K562 (cell line): ENCODE data around the gene DYNLT2B. TPM values are rescaled to one million over a fixed set of nuclear protein-coding genes. Genes with fewer than 3 reads are reported as not detected.
A peak's percentile ranks its signal among the peaks of the same experiment; 100 is the strongest.

Source experiments
- ATAC-seq: fragments of 200-7000 bp; cut with Tn5 transposase; 3 replicates; pipeline ENCODE4 v1.9.1; 2020; ENCODE audit warnings: moderate library complexity
- BruUV-seq: library from RNA; stranded (reverse); fragments of 400-500 nt; replicated peaks from 2 replicates; lab custom pipeline; 2021; lab: Mats Ljungman, UMichigan
- CTCF ChIA-PET: fragments of 300-600 bp; formaldehyde crosslinking; extraction: SDS; loops from one replicate; lab custom pipeline; 2021; ENCODE audit warnings: low intra/inter-chr PET ratio; lab: Yijun Ruan, JAX
- POLR2A ChIA-PET: fragments of 300-600, 350-650 bp; sonication (Branson Sonifier 250); formaldehyde crosslinking; extraction: SDS; loops from one replicate; lab custom pipeline; 2021; ENCODE audit warnings: antibody characterized with exemption, inconsistent platforms; lab: Yijun Ruan, JAX
- DNase-seq, 4 experiments: peaks; one replicate each; pipeline versions ENCODE4 v3.0.0 to v3.0.0-alpha.2; 2011 to 2018; ENCODE audit warnings: low spot score in 3 of 4, mixed read lengths in 3 of 4; ENCODE audit errors: extremely low read depth in 1 of 4
- FAIRE-seq: peaks from 2 replicates; lab custom pipeline; 2011; peaks lifted over from hg19 to GRCh38; lab: Jason Lieb, UNC
- H2AFZ ChIP-seq: 2 replicates; pipeline ENCODE4 v1.6.0; 2011; ENCODE audit warnings: low read depth, low read length, control low read depth, inconsistent platforms
- H3K27ac ChIP-seq: fragments of 200-600 bp; 3 replicates; pipeline ENCODE4 v1.8.0; 2011; ENCODE audit warnings: low read depth, mild to moderate bottlenecking, control low read depth, inconsistent platforms, low read length, moderate library complexity, mixed read lengths; ENCODE audit errors: extremely low read depth
- H3K27me3 ChIP-seq, 2 experiments: fragments of 300-600 bp in 1 of 2; 2 replicates in 1 of 2; 3 replicates in 1 of 2; pipeline versions ENCODE4 v1.6.0 to v1.8.0; 2011; ENCODE audit warnings: inconsistent platforms in 2 of 2, low read length in 2 of 2, mild to moderate bottlenecking in 1 of 2, mixed read lengths in 1 of 2, moderate library complexity in 1 of 2; ENCODE audit not compliant: control insufficient read depth in 2 of 2, insufficient read depth in 2 of 2
- H3K36me3 ChIP-seq: fragments of 300-600 bp; 3 replicates; pipeline ENCODE4 v1.8.0; 2011; ENCODE audit warnings: mild to moderate bottlenecking, low read length, inconsistent platforms; ENCODE audit not compliant: control insufficient read depth, insufficient read depth
- H3K4me1 ChIP-seq, 2 experiments: fragments of 200-600 bp in 1 of 2; replicated peaks in 1 of 2; 2 replicates in 1 of 2; 3 replicates in 1 of 2; pipeline versions ENCODE4 v1.5.1 to v1.8.0; 2011; ENCODE audit warnings: inconsistent platforms in 2 of 2, low read length in 2 of 2, mild to moderate bottlenecking in 1 of 2, mixed read lengths in 1 of 2, moderate library complexity in 1 of 2; ENCODE audit not compliant: control insufficient read depth in 2 of 2, insufficient read depth in 2 of 2
- H3K4me2 ChIP-seq: 2 replicates; pipeline ENCODE4 v1.6.1; 2011; ENCODE audit warnings: low read length, control low read depth, inconsistent platforms, mixed read lengths; ENCODE audit not compliant: insufficient read depth
- H3K4me3 ChIP-seq: fragments of 200-600 bp; sonication (generic), shearing (Covaris generic); 2 replicates; pipeline ENCODE4 v1.5.1; 2016; ENCODE audit warnings: control low read depth, inconsistent platforms
- H3K79me2 ChIP-seq: fragments of 200-600 bp; 3 replicates; pipeline ENCODE4 v1.8.0; 2011; ENCODE audit warnings: low read length, inconsistent platforms; ENCODE audit not compliant: control insufficient read depth, insufficient read depth
- H3K9ac ChIP-seq, 2 experiments: 2 replicates each; pipeline versions ENCODE4 v1.6.0 to v1.6.1; 2011; ENCODE audit warnings: low read depth in 2 of 2, low read length in 2 of 2, control low read depth in 1 of 2, inconsistent platforms in 1 of 2, mild to moderate bottlenecking in 1 of 2, mixed read lengths in 1 of 2; ENCODE audit not compliant: insufficient read depth in 1 of 2
- H3K9me1 ChIP-seq: one replicate; pipeline ENCODE4 v1.6.0; 2011; ENCODE audit warnings: inconsistent platforms, mild to moderate bottlenecking, low read length, moderate library complexity; ENCODE audit not compliant: control insufficient read depth, insufficient read depth
- H3K9me3 ChIP-seq: replicated peaks from 2 replicates; pipeline ENCODE4 v1.5.1; 2011; ENCODE audit warnings: low read depth, low read length, inconsistent platforms; ENCODE audit not compliant: control insufficient read depth, insufficient read depth
- H4K20me1 ChIP-seq: replicated peaks from 2 replicates; pipeline ENCODE4 v1.6.1; 2011; ENCODE audit warnings: low read length, inconsistent platforms, mixed read lengths; ENCODE audit not compliant: control insufficient read depth, insufficient read depth
- CCNT2 ChIP-seq: IDR thresholded peaks from 2 replicates; pipeline ENCODE4 v1.6.1; 2011; ENCODE audit warnings: borderline replicate concordance, low read depth, mild to moderate bottlenecking, moderate library complexity, mixed read lengths, low read length; ENCODE audit not compliant: insufficient read length; ENCODE audit errors: extremely low read depth
- ETV6 ChIP-seq, 3 experiments: fragments of 150-350 bp in 1 of 3; sonication (generic) in 1 of 3; formaldehyde crosslinking in 1 of 3; IDR thresholded peaks; 2 replicates each; pipeline versions ENCODE4 v1.6.1 to v1.8.0; 2014 to 2022; ENCODE audit warnings: borderline replicate concordance in 2 of 3, low read depth in 2 of 3, antibody characterized with exemption in 1 of 3, low read length in 1 of 3, mild to moderate bottlenecking in 1 of 3, missing genetic modification reagents in 1 of 3
- EZH2 ChIP-seq: IDR thresholded peaks from 2 replicates; pipeline ENCODE4 v1.6.1; 2012; ENCODE audit warnings: low read depth, mild to moderate bottlenecking, inconsistent platforms, low read length, borderline replicate concordance
- GTF2A2 ChIP-seq: IDR thresholded peaks from 2 replicates; pipeline ENCODE4 v1.6.1; 2016; ENCODE audit warnings: mild to moderate bottlenecking, missing genetic modification characterization, missing compliant biosample characterization
- HDAC3 ChIP-seq: fragments of 450-650 bp; IDR thresholded peaks from 2 replicates; pipeline ENCODE4 v1.6.1; 2018; ENCODE audit warnings: borderline replicate concordance, mild to moderate bottlenecking, moderate library complexity; ENCODE audit not compliant: partially characterized antibody
- HDGF ChIP-seq: fragments of 450-650 bp; IDR thresholded peaks from 2 replicates; pipeline ENCODE4 v1.6.1; 2016
- NCOA2 ChIP-seq, 2 experiments: fragments of 450-650 bp; IDR thresholded peaks; 2 replicates each; pipeline ENCODE4 v1.6.1; 2018; ENCODE audit warnings: mild to moderate bottlenecking in 2 of 2, moderate library complexity in 1 of 2; ENCODE audit not compliant: partially characterized antibody in 2 of 2
- PRPF4 ChIP-seq: fragments of 200-400 bp; formaldehyde crosslinking; IDR thresholded peaks from one replicate; pipeline ENCODE4 v1.6.1; 2017; ENCODE audit warnings: low read length, low read depth, mild to moderate bottlenecking; ENCODE audit not compliant: insufficient read depth, poor library complexity, severe bottlenecking
- PURB ChIP-seq: sonication (generic); formaldehyde crosslinking; IDR thresholded peaks from 2 replicates; pipeline ENCODE4 v1.9.0; 2021; ENCODE audit warnings: low read depth, mild to moderate bottlenecking, missing genetic modification reagents
- RB1 ChIP-seq: fragments of 450-650 bp; IDR thresholded peaks from 2 replicates; pipeline ENCODE4 v1.6.1; 2017; ENCODE audit warnings: low read depth, mild to moderate bottlenecking
- RUNX1 ChIP-seq: sonication (generic); IDR thresholded peaks from 2 replicates; pipeline ENCODE4 v1.6.1; 2016; ENCODE audit warnings: antibody characterized with exemption, low read depth
- SMARCB1 ChIP-seq: IDR thresholded peaks from 2 replicates; pipeline ENCODE4 v1.6.1; 2011; ENCODE audit warnings: improper control_type of control experiment, low read depth; ENCODE audit not compliant: insufficient read length
- SNIP1 ChIP-seq: fragments of 450-650 bp; IDR thresholded peaks from 2 replicates; pipeline ENCODE4 v1.7.1; 2017; ENCODE audit warnings: low read depth, mild to moderate bottlenecking
- ZNF764 ChIP-seq: fragments of 250-450 bp; sonication (Bioruptor Pico); IDR thresholded peaks from 2 replicates; pipeline ENCODE4 v1.4.0; 2020; ENCODE audit warnings: low read depth, mild to moderate bottlenecking, moderate library complexity
- WGBS: fragments of 100-300 bp; shearing (Covaris generic); methylation state at CpG from one replicate; pipeline ENCODE4 v1.1.6; 2016; ENCODE audit warnings: low coverage, mixed read lengths; ENCODE audit not compliant: insufficient coverage; ENCODE audit errors: missing lambda C conversion rate; 5-methylcytosine and 5-hydroxymethylcytosine counted together
- in situ Hi-C: fragments of 300-500 bp; cut with MboI; formaldehyde crosslinking; loops from 4 replicates; pipeline ENCODE4 v1.15.0; 2018; ENCODE audit warnings: inconsistent platforms, mixed read lengths
- intact Hi-C: fragments of 100-400 bp; cut with micrococcal nuclease; formaldehyde crosslinking; loops from 2 replicates; pipeline ENCODE4 v1.14.2; 2022
- polyA plus RNA-seq, 8 experiments: library from polyadenylated mRNA; depleted of rRNA in 4 of 8; stranded (reverse) in 5 of 8; unstranded in 3 of 8; fragments of >200 nt; fragmentation: Nextera tagmentation in 2 of 8; fragmentation: Illumina TruSeq in 1 of 8; extraction: Ambion mirVana in 2 of 8; extraction: Trizol in 1 of 8; gene quantifications; 2 replicates each; pipeline versions ENCODE4 v1.2.1 to v1.2.3, GENCODE V29; 2011 to 2014; ENCODE audit warnings: inconsistent platforms in 1 of 8, missing spikeins in 1 of 8
- total RNA-seq, 7 experiments: library from RNA; depleted of rRNA in 6 of 7; stranded (reverse); fragments of >200 nt in 6 of 7; fragmentation: Illumina TruSeq in 2 of 7; extraction: Trizol in 2 of 7; gene quantifications; 2 replicates each; pipeline versions ENCODE4 v1.2.1 to v1.2.3, GENCODE V29; 2011 to 2021; ENCODE audit warnings: low replicate concordance in 1 of 7

The DYNLT2B gene
- total and polyA plus RNA-seq, 9 of the 15 experiments (the other 6 are each of a cell fraction or from before 2014, with no cell fraction given): 6.5 to 19.9 (median 8.7) TPM

DNA sequence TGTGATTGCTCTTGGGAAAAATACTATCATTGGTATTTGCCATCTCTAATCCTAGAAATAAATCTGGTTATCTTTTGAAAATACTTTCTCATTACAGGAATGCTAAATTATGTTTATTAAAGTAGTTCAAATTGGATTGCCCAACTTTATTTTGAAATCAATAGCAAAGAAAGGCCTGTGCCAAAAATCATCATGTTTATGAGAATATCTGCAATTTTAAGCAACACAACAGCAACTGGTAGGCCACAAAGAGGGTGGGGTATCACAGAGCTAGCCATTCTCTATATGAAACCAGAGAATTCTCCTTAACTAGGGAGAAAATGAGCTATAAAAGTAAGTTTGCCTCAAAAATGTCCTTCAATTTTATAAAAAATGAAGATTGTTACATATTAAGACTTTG lies 32.0 kb upstream of the DYNLT2B start:
- no peak for TF ChIP-seq ETV6 (IDR thresholded peaks at IDR 0.05; ENCODE audit: borderline replicate concordance in 1 of 2, low read depth in 2 of 2, low read length in 1 of 2)
- TF ChIP-seq ETV6 (CRISPR knock-in tag; IDR thresholded peaks at IDR 0.05; ENCODE audit: borderline replicate concordance): no peak
- TF ChIP-seq SMARCB1: no peak
- Histone ChIP-seq H2AFZ (no peak overlapping the region), H3K4me2 (no peak overlapping the region), H3K4me1 (peaks cover 0 to 7% of the 10 kb centered on the region in 2 experiments; a peak in 2 of 5 replicates), H3K36me3 (peaks cover 19% of the 10 kb centered on the region), H3K4me3 (no peak overlapping the region), H3K79me2 (no peaks in the 10 kb centered on the region), H3K9me3 (no peaks in the 10 kb centered on the region), H3K27ac (no peak overlapping the region), H3K9me1 (no peaks in the 10 kb centered on the region), H3K9ac (no peak overlapping the region), H3K27me3 (no peaks in the 10 kb centered on the region), H4K20me1 (no peaks in the 10 kb centered on the region)
- FAIRE-seq (no peak), DNase-seq (no peak), ATAC-seq (no peak)
- BruUV-seq: no TSS peak
- intact Hi-C loops: no loop called here
- in situ Hi-C loops: no loop called here
- ChIA-PET CTCF (interaction anchor here (0.6 kb wide), 1 partner anchor 32 kb away, joined by 3 read pairs; no protein-coding TSS in a partner anchor), POLR2A (interaction anchor here (1.9 kb wide), 1 partner anchor 9 kb away, joined by 4 read pairs; no protein-coding TSS in a partner anchor)

DNA sequence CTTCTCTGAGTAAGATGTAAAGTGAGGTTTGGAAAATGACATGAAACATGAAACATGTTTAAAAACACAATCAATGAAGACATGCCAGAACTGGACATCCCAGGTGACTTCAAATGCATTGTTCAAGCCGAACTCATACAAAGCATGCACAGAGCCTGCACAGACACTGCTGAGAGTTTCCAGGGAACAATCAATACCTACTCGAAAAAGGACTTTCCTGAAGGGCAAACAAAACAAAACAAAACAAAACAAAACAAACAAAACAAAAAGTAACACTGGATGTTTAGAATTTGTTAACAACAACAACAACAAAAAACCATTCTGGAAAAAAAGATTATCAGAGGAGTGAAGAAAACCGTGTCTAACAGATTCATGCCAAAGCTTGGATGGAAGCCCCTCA lies 30.7 kb upstream of the DYNLT2B start:
- in situ Hi-C loops (no loop called here), intact Hi-C loops (no loop called here)
- 59% methylated on average over 3 of the region's 3 CpGs for WGBS
- Histone ChIP-seq H3K4me1 (peaks cover 0 to 5% of the 10 kb centered on the region in 2 experiments; a peak in 1 of 5 replicates), H3K27me3 (no peaks in the 10 kb centered on the region), H3K9ac (no peak overlapping the region), H2AFZ (no peak overlapping the region), H3K79me2 (no peaks in the 10 kb centered on the region), H3K9me1 (no peaks in the 10 kb centered on the region), H3K4me2 (no peak overlapping the region), H3K36me3 (peaks cover 16% of the 10 kb centered on the region; the same call in 1 of the 3 replicates), H4K20me1 (no peaks in the 10 kb centered on the region), H3K4me3 (no peak overlapping the region), H3K27ac (no peak overlapping the region), H3K9me3 (no peaks in the 10 kb centered on the region)
- ATAC-seq (no peak), FAIRE-seq (peak; percentile 59), DNase-seq (no peak)
- POLR2A ChIA-PET: interaction anchor here (1.0 to 1.9 kb wide), 2 partner anchors 7 to 15 kb away, joined by 3 to 4 read pairs; no protein-coding TSS in a partner anchor
- CTCF ChIA-PET: no interaction called here
- no peak for TF ChIP-seq PURB (CRISPR knock-in tag)
- no peak for TF ChIP-seq EZH2
- TF ChIP-seq GTF2A2 (tag): no peak
- TF ChIP-seq RB1: no peak
- no peak for TF ChIP-seq SNIP1
- no peak for TF ChIP-seq CCNT2
- TF ChIP-seq RUNX1: no peak
- TF ChIP-seq HDAC3: no peak
- no peak for TF ChIP-seq ZNF764
- no peak for TF ChIP-seq HDGF
- no peak for TF ChIP-seq NCOA2 (IDR thresholded peaks at IDR 0.05; ENCODE audit: partially characterized antibody in 2 of 2)
- no peak for TF ChIP-seq PRPF4
- no TSS peak for BruUV-seq
